ENCODE measurements around the gene PTTG1IP.

The PTTG1IP gene

DNA sequence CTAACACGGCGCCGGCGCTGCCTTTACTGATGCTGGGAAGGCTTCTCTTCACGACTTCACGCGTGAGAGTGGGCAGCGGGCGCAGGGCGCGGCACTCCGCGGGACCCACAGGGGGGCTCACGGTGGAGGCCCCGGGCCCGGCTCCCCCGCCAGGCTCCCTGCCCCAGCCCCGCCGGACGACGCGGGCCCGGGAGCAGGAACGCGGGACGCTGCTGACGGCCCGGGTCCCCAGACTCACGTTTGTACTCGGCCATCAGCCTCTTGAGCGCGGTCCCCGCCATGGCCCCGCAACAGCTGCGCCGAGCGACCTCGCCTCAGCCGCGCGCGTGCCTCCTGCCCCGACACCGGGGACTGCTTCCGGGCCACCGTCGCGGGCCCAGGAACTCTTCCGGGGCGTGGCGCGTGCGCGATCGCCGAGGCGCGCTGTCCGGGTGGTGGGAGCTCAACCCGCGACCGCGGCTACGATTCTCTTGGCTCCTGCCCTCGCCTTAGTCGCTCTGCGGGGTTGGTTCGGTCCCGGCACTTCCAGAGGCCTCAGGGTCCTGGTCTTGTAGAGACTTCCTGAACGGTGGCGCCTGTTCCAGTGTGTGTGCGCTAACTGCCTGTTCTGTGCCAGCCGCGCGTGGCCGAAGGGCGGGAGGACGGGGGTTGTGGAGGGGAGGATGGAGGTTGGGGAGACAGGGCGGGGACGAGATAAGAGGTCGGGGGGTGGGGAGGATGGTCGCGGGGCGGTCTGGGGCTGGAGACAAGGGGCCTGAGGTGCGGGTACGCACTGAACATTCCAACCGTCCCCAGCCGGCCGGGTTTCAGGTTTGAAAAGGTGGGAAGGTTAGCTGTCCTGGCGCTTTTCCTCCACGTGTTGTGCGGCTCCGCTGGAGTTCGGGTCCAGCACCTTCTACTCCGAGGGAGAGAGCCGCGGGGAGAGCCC lies 71.8 kb downstream of the PTTG1IP start, which contains the start of gene UBE2G2:
Gene UBE2G2, minus strand, starts transcription at position 353 of the 928 bp plus-strand sequence. Its CDS starts 72 bp downstream, at position 281.
- DNase-seq (ENCODE audit: low spot score), result peak; percentile 68

DNA sequence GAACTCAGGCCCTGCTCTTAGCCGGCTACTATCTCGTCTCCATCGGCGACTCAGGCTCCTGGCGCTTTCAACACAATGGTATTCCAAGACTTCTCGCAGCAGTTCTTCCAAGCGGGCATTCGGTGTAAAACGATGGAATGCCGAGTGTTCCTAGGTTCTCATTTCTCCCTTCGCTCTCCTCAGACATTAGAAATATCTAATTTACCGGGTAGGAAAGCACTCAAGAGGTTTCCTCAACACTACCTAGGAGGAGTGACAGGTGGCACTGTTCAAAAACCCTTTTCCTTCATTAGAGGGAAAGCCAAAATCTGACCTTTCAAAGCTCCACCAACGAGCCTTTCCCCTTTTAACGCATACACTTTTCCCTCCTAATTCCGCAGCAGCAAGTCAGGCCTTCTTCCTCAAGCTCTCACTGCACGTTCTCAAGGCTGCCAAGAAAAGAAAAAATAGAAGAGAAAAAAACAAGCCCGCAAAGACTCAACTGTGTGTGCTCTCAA lies 72.5 kb downstream of the PTTG1IP start:
- no peak for DNase-seq (ENCODE audit: low spot score)

DNA sequence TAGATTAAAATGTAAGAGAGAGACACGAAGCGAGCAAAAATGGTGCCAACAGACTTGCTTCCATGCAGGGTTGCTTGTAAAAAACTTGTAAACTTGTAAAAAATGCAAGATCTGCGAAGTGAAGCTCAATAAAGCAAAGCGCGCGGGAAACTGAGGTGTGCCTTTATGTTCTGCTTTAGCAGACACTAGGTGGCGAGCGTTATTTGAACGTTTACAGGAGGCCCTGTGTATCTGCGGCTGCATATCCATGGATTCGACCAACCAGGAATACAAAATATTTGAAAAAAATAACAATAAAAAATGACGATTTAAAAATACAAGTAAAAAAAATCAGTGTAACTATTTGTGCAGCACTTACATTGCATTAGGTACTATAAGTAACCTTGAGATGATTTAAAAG lies 73.4 kb downstream of the PTTG1IP start:
- DNase-seq (ENCODE audit: low spot score), result no peak

DNA sequence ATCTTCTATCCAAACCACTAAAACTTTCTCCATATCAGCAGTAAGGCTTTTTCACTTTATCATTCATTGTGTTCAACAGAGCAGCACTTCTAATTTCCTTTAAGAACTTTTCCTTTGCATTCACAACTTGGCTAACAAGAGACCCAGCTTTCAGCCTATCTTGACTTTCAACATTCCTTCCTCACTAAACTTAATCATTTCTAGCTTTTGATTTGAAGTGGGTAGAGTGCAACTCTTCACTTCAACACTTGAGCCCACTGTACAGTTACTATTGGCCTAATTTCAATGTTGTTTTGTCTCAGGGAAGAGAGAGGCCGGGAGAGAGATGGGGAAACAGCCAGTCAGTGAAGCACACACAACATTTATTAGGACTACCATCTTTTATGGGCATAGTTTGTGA lies 73.8 kb downstream of the PTTG1IP start:
- no peak for DNase-seq (ENCODE audit: low spot score)
